AG09309 (cell line): Measurements from ENCODE around the gene WSB1.
A peak's percentile ranks its signal among the peaks of the same experiment; 100 is the strongest.
"Not testable (repeated sequence)": the region's sequence is repeated elsewhere in the genome, so short reads cannot be mapped to it uniquely, and the experiment has no call there.

Experiments
- DNase-seq: peaks from one replicate; pipeline ENCODE4 v3.0.0-alpha.2; 2010; ENCODE audit warnings: low read depth
- H3K4me3 ChIP-seq: 2 replicates; pipeline ENCODE4 v1.5.1; 2011; ENCODE audit warnings: mild to moderate bottlenecking, low read depth, low read length, moderate library complexity; ENCODE audit not compliant: control insufficient read depth
- TF ChIP-seq, protein P1 (sequence below): IDR thresholded peaks from 2 replicates; pipeline ENCODE4 v1.5.1; 2011; ENCODE audit warnings: mild to moderate bottlenecking, low read depth, low read length, inconsistent platforms; ENCODE audit not compliant: insufficient read depth, control insufficient read depth; ENCODE audit errors: missing control alignments

WSB1 gene

DNA sequence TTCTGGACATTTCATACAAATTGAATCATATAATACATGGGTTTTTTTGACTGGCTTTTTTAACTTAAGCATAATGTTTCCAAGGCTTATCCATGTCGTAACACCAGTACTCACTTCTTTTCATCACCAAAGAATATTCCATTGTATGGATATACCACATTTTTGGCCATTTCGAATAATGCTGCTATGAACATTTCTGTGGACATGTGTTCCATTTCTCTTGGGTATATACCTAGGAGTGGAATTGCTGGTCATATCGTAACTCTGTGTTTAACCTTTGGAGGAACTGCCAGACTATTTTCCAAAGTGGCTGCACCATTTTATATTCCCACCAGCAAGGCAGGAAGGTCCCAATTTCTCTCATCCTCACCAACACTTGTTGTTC is 46.0 kb upstream of the WSB1 start:
- H3K4me3 ChIP-seq: no peak overlapping the region
- DNase-seq: no peak
- TF ChIP-seq, protein P1, sequence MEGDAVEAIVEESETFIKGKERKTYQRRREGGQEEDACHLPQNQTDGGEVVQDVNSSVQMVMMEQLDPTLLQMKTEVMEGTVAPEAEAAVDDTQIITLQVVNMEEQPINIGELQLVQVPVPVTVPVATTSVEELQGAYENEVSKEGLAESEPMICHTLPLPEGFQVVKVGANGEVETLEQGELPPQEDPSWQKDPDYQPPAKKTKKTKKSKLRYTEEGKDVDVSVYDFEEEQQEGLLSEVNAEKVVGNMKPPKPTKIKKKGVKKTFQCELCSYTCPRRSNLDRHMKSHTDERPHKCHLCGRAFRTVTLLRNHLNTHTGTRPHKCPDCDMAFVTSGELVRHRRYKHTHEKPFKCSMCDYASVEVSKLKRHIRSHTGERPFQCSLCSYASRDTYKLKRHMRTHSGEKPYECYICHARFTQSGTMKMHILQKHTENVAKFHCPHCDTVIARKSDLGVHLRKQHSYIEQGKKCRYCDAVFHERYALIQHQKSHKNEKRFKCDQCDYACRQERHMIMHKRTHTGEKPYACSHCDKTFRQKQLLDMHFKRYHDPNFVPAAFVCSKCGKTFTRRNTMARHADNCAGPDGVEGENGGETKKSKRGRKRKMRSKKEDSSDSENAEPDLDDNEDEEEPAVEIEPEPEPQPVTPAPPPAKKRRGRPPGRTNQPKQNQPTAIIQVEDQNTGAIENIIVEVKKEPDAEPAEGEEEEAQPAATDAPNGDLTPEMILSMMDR: no peak

DNA sequence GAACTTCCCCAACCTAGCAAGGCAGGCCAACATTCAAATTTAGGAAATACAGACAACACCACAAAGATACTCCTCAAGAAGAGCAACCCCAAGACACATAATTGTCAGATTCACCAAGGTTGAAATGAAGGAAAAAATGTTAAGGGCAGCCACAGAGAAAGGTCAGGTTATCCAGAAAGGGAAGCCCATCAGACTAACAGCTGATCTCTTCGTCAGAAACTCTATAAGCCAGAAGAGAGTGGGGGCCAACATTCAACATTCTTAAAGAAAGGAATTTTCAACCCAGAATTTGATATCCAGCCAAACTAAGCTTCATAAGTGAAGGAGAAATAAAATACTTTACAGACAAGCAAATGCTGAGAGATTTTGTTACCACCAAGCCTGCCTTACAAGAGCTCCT is 43.1 kb upstream of the WSB1 start:
- H3K4me3 ChIP-seq, DNase-seq: not testable (repeated sequence)

DNA sequence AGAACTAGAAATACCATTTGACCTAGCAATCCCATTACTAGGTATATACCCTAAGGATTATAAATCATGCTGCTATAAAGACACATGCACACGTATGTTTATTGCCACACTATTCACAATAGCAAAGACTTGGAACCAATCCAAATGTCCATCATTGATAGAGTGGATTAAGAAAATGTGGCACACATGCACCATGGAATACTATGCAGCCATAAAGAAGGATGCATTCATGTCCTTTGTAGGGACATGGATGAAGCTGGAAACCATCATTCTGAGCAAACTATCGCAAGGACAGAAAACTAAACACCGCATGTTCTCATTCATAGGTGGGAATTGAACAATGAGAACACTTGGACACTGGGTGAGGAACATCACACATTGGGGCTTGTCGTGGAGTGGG is 39.1 kb upstream of the WSB1 start:
- H3K4me3 ChIP-seq, DNase-seq: not testable (repeated sequence)

DNA sequence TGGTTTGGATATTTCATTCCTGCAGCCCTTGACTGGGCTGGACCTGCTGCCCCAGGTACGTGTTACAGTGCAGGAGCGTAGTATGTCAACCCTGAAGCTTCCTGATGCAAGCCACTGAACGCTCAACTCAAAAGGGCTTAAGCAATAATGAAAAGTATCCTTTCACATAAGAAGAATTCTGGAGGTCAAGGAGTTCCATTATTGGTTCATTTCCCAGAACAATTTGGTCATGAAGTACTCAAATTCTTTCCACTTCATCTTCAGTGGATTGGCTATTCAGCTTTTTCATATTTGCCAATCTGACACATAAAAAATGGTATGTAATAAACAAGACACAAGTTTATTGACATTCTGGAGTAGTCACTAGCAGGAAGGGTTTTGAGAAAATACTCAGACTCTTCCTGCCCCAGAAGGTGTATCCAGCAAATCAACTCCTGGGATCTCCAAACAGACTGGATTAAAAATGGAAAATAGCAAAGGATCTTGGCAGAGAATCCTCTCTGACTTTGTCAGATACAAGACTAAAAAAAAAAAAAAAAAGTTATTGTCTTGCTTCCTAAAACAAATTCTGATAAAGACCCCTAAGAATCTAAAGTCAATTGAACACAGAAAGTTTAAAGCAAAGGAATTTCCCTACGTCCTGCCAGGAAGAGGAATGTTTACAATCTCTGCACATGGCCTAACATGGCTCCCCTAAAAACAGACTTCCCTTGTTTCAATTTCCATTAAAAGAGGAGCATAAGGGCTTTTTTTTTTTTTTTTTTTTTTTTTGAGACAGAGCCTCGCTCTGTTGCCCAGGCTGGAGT is 37.5 kb upstream of the WSB1 start:
- TF ChIP-seq, protein P1: no peak
- DNase-seq: peak; percentile 77
- no peak overlapping the region for H3K4me3 ChIP-seq

DNA sequence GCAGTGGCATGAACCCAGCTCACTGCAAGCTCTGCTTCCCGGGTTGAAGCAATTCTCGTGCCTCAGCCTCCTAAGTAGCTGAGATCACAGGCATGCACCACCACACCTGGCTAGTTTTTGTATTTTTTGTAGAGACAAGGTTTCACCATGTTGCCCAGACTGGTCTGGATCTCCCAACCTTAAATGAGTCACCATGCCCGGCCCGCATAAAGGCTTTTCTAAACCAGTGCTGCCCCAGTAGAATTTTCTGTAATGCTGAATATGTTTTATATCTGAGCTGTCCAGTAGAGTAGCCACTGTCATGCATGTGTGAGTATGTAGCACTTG is 36.9 kb upstream of the WSB1 start:
- TF ChIP-seq, protein P1: no peak
- no peak for DNase-seq
- H3K4me3 ChIP-seq: no peak overlapping the region

DNA sequence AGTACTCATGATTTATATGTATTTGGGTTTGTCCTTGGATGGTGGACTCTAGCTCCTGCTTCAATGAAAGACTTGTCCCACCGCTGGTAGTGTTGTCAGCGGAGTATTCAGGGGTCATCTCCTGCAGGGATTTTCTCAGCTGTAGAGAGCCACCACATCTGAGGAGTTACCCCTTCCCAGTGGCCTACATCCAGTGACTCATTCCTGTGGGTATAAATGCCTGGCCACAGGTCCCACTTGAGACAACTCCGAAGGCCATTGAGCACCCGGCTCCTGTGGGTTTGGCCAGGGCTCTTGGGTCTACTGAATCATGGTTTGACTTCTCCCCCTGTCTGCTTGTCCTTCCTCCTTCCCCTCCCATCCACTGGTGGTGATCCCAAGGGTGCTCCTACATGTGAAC is 34.6 kb upstream of the WSB1 start:
- TF ChIP-seq, protein P1: no peak
- DNase-seq: no peak
- H3K4me3 ChIP-seq: no peak overlapping the region

DNA sequence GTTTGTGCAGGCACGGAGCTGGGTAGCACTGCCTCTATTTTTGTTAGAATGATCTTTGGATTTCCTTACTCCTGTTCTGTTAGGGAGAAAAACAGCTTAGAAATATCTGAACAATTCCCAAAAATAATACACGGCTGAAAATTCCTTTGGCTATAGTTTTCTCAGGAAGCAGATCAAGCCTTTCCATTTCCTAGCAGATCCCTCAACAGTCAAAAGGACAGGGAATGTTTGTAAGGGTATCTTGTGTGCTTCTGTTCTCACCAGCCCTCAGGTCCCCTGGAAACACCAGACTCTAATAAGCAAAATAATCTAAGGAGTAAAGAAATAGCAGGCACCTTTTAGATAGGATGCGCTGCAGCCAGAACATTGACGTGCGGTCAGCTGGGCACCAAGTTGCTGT is 30.5 kb upstream of the WSB1 start:
- H3K4me3 ChIP-seq: no peak overlapping the region
- TF ChIP-seq, protein P1: no peak
- no peak for DNase-seq
